ENCODE measurements around the gene ITPR1. TPM values are rescaled to one million over a fixed set of nuclear protein-coding genes. Genes with fewer than 3 reads are reported as not detected.

ITPR1 gene
- total RNA-seq, 1 experiment from 2014 or later, result 8.7 TPM

GRCh38 chr3:4656059-4656458, 162.9 kb downstream of the ITPR1 start:
- POLR2A ChIA-PET, result no interaction called here
- DNase-seq (ENCODE audit: low read depth, low spot score), result no peak

GRCh38 chr3:4656626-4657328, 163.6 kb downstream of the ITPR1 start:
- intact Hi-C loops (cut with micrococcal nuclease; ENCODE audit: unreplicated experiment), result loop anchor here (1.0 to 5.0 kb wide), 2 partner anchors 321 to 401 kb away; partner anchors contain the start of gene BHLHE40
- ChIA-PET CTCF (interaction anchor here (0.6 to 0.8 kb wide), 2 partner anchors 13 to 403 kb away, joined by 3 read pairs; no protein-coding TSS in a partner anchor), POLR2A (no interaction called here)
- DNase-seq (ENCODE audit: low read depth, low spot score) (no peak), ATAC-seq (0 out of 2 replicates have a peak, but pooled peaks have one; percentile 22)
- no peak for TF ChIP-seq REST (IDR thresholded peaks at IDR 0.05; ENCODE audit: insufficient read depth in 1 of 2, low read depth in 2 of 2, low read length in 1 of 2)
- TF ChIP-seq SIN3A (IDR thresholded peaks at IDR 0.05; ENCODE audit: borderline replicate concordance, insufficient read depth, low read depth, low read length), result no peak
- no peak for TF ChIP-seq CTCF (IDR thresholded peaks at IDR 0.05)
- TF ChIP-seq POLR2AphosphoS5 (IDR thresholded peaks at IDR 0.05; ENCODE audit: low read depth, low read length), result no peak
- no peak for TF ChIP-seq TCF7L2 (IDR thresholded peaks at IDR 0.05; ENCODE audit: low read depth, low read length)
- in situ Hi-C loops (cut with HindIII; ENCODE audit: low pct_unique_long_range_greater_than_20kb, low sequenced_read_pairs), result no loop called here
- H3K9me3 ChIP-seq (ENCODE audit: control insufficient read depth, insufficient read depth, low read depth, low read length), result no peaks in the 10 kb centered on the region
- H3K36me3 ChIP-seq (ENCODE audit: control insufficient read depth, insufficient read depth, low read length), result no peaks in the 10 kb centered on the region
- no TSS peak for BruUV-seq (replicated peaks)
- no peaks in the 10 kb centered on the region for H3K27me3 ChIP-seq (ENCODE audit: control insufficient read depth, insufficient read depth, low read length)
- H3K4me3 ChIP-seq (ENCODE audit: low read depth in 2 of 2, low read length in 2 of 2), result no peak overlapping the region
- peaks cover 6% of the 10 kb centered on the region; the same call in 1 of the 2 replicates for H3K4me1 ChIP-seq (ENCODE audit: control insufficient read depth, insufficient read depth, low read length)
- no peak overlapping the region for H3K27ac ChIP-seq (ENCODE audit: low read length)

More at GRCh38 chr3:4656059-4656458, 162.9 kb downstream of the ITPR1 start:
- no TSS peak for BruUV-seq (replicated peaks)
- H3K27ac ChIP-seq (ENCODE audit: low read length), result no peak overlapping the region
- H3K36me3 ChIP-seq (ENCODE audit: control insufficient read depth, insufficient read depth, low read length), result no peaks in the 10 kb centered on the region
- peaks cover 6% of the 10 kb centered on the region; the same call in 1 of the 2 replicates for H3K4me1 ChIP-seq (ENCODE audit: control insufficient read depth, insufficient read depth, low read length)
- intact Hi-C loops (cut with micrococcal nuclease; ENCODE audit: unreplicated experiment), result loop anchor here (1.0 to 5.0 kb wide), 2 partner anchors 321 to 401 kb away; partner anchors contain the start of gene BHLHE40
- ATAC-seq, result peak; percentile 99
- peak; percentile 88 for TF ChIP-seq CTCF (IDR thresholded peaks at IDR 0.05)
- no peak for TF ChIP-seq POLR2AphosphoS5 (IDR thresholded peaks at IDR 0.05; ENCODE audit: low read depth, low read length)
- H3K4me3 ChIP-seq (ENCODE audit: low read depth in 2 of 2, low read length in 2 of 2), result no peak overlapping the region
- CTCF ChIA-PET, result interaction anchor here (0.8 kb wide), 1 partner anchor 14 kb away, joined by 3 read pairs; no protein-coding TSS in a partner anchor
- no peaks in the 10 kb centered on the region for H3K27me3 ChIP-seq (ENCODE audit: control insufficient read depth, insufficient read depth, low read length)
- in situ Hi-C loops (cut with HindIII; ENCODE audit: low pct_unique_long_range_greater_than_20kb, low sequenced_read_pairs), result no loop called here
- no peaks in the 10 kb centered on the region for H3K9me3 ChIP-seq (ENCODE audit: control insufficient read depth, insufficient read depth, low read depth, low read length)

Measured in Panc1 (cell line).